Neural cell (in vitro differentiated cells): ENCODE data around the gene RIIAD1.

Experiments
- EZH2 ChIP-seq: fragments of 200-600, 300-800 bp; shearing (Covaris generic), sonication (generic); IDR thresholded peaks from 2 replicates; pipeline ENCODE4 v1.6.1; 2014; ENCODE audit warnings: antibody characterized with exemption, low read length, borderline replicate concordance, mild to moderate bottlenecking; ENCODE audit not compliant: insufficient read depth, poor library complexity, severe bottlenecking
- POLR2AphosphoS5 ChIP-seq: IDR thresholded peaks from 2 replicates; pipeline ENCODE4 v1.6.1; 2012
- RAD21 ChIP-seq: fragments of 450-650 bp; conservative IDR thresholded peaks from 2 replicates; pipeline ENCODE4 v1.6.1; 2014; ENCODE audit warnings: antibody characterized with exemption, mild to moderate bottlenecking, moderate library complexity
- TF ChIP-seq, protein P1 (sequence below): fragments of 450-650 bp; IDR thresholded peaks from 2 replicates; pipeline ENCODE4 v1.5.1; 2014; ENCODE audit warnings: antibody characterized with exemption, mild to moderate bottlenecking, moderate library complexity; ENCODE audit not compliant: poor library complexity, severe bottlenecking

DNA sequence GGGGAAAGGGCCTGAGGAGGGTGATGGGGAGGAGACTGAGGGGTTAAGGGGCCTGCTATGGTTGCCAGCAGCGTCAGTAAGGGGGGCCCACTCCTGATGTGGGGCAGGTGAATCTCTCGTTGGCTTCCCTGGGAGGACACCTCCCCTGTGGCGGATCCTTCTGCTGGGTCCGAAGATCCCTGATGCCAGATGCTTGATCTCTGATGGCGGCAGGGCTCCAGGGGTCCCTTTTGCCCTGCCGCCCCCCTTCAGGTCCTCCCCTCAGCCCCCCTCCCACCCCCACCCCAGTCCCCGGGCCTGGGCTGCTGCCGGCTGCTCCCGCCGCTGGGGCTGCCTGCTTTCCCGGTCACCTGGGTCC, 4.9 kb upstream of the RIIAD1 start:
- TF ChIP-seq POLR2AphosphoS5 (no peak), EZH2 (no peak), RAD21 (no peak)
- TF ChIP-seq, protein P1, sequence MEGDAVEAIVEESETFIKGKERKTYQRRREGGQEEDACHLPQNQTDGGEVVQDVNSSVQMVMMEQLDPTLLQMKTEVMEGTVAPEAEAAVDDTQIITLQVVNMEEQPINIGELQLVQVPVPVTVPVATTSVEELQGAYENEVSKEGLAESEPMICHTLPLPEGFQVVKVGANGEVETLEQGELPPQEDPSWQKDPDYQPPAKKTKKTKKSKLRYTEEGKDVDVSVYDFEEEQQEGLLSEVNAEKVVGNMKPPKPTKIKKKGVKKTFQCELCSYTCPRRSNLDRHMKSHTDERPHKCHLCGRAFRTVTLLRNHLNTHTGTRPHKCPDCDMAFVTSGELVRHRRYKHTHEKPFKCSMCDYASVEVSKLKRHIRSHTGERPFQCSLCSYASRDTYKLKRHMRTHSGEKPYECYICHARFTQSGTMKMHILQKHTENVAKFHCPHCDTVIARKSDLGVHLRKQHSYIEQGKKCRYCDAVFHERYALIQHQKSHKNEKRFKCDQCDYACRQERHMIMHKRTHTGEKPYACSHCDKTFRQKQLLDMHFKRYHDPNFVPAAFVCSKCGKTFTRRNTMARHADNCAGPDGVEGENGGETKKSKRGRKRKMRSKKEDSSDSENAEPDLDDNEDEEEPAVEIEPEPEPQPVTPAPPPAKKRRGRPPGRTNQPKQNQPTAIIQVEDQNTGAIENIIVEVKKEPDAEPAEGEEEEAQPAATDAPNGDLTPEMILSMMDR, result peak; percentile 18
